ENCODE data around the gene PLCB4. TPM values are rescaled to one million over a fixed set of nuclear protein-coding genes. Genes with fewer than 3 reads are reported as not detected.

PLCB4 gene
- total RNA-seq, 2 experiments from 2014 or later = not detected

- no peaks in the 10 kb centered on the region for H4K20me1 ChIP-seq (ENCODE audit: insufficient read depth, low read length)
- no peak for TF ChIP-seq CTCF (conservative IDR thresholded peaks at IDR 0.05; ENCODE audit: low read length)
- BruUV-seq (replicated peaks) = no TSS peak
- no peak overlapping the region for H3K4me3 ChIP-seq (ENCODE audit: low read depth, low read length, poor library complexity, severe bottlenecking)
- H3K4me1 ChIP-seq (ENCODE audit: insufficient read depth, low read length, poor library complexity, severe bottlenecking) = no peaks in the 10 kb centered on the region
- no peaks in the 10 kb centered on the region for H3K79me2 ChIP-seq (ENCODE audit: insufficient read depth, low read depth, low read length)
- H3K4me2 ChIP-seq (ENCODE audit: low read length) = no peak overlapping the region
- ChIA-PET CTCF (ENCODE audit: unreplicated experiment) (no interaction called here), POLR2A (no interaction called here)
- no peak overlapping the region for H2AFZ ChIP-seq (ENCODE audit: low read length)
- H3K9me2 ChIP-seq (ENCODE audit: insufficient read depth, low read length) = no peaks in the 10 kb centered on the region
- intact Hi-C loops (cut with micrococcal nuclease; ENCODE audit: unreplicated experiment) = no loop called here
- H3K27ac ChIP-seq (ENCODE audit: low read depth, low read length, poor library complexity, severe bottlenecking) = no peak overlapping the region
- H3K9me3 ChIP-seq (ENCODE audit: low read length) = no peaks in the 10 kb centered on the region
- H3K36me3 ChIP-seq (ENCODE audit: insufficient read depth, low read length) = no peaks in the 10 kb centered on the region
- no peak for DNase-seq (ENCODE audit: low spot score)
Measured at GRCh38 chr20:9338101-9338500, 269.2 kb downstream of the PLCB4 start.

- H3K4me2 ChIP-seq (ENCODE audit: low read length) = no peak overlapping the region
- TF ChIP-seq CTCF (conservative IDR thresholded peaks at IDR 0.05; ENCODE audit: low read length) (no peak), EZH2phosphoT487 (IDR thresholded peaks at IDR 0.05; ENCODE audit: borderline replicate concordance, low read depth, low read length) (no peak)
- no peaks in the 10 kb centered on the region for H3K9me2 ChIP-seq (ENCODE audit: insufficient read depth, low read length)
- intact Hi-C loops (cut with micrococcal nuclease; ENCODE audit: unreplicated experiment) = no loop called here
- DNase-seq (ENCODE audit: low spot score) = no peak
- ChIA-PET POLR2A (interaction anchor here (0.5 to 0.6 kb wide), 2 partner anchors 41 to 373 kb away, joined by 3 read pairs; no protein-coding TSS in a partner anchor), CTCF (ENCODE audit: unreplicated experiment) (no interaction called here)
- no TSS peak for BruUV-seq (replicated peaks)
- no peaks in the 10 kb centered on the region for H3K4me1 ChIP-seq (ENCODE audit: insufficient read depth, low read length, poor library complexity, severe bottlenecking)
- H3K27ac ChIP-seq (ENCODE audit: low read depth, low read length, poor library complexity, severe bottlenecking) = no peak overlapping the region
- H3K4me3 ChIP-seq (ENCODE audit: low read depth, low read length, poor library complexity, severe bottlenecking) = no peak overlapping the region
- H3K36me3 ChIP-seq (ENCODE audit: insufficient read depth, low read length) = no peaks in the 10 kb centered on the region
- H2AFZ ChIP-seq (ENCODE audit: low read length) = no peak overlapping the region
- no peaks in the 10 kb centered on the region for H4K20me1 ChIP-seq (ENCODE audit: insufficient read depth, low read length)
- no peaks in the 10 kb centered on the region for H3K9me3 ChIP-seq (ENCODE audit: low read length)
- H3K79me2 ChIP-seq (ENCODE audit: insufficient read depth, low read depth, low read length) = no peaks in the 10 kb centered on the region
Measured at GRCh38 chr20:9339708-9340107, 270.8 kb downstream of the PLCB4 start.

GRCh38 chr20:9342651-9343050 is 273.8 kb downstream of the PLCB4 start:
- no peak overlapping the region for H3K27ac ChIP-seq (ENCODE audit: low read depth, low read length, poor library complexity, severe bottlenecking)
- POLR2A ChIA-PET = interaction anchor here (0.7 kb wide), 1 partner anchor 1872 kb away, joined by 3 read pairs; no protein-coding TSS in a partner anchor
- no peaks in the 10 kb centered on the region for H3K79me2 ChIP-seq (ENCODE audit: insufficient read depth, low read depth, low read length)
- no peak overlapping the region for H3K4me3 ChIP-seq (ENCODE audit: low read depth, low read length, poor library complexity, severe bottlenecking)
- DNase-seq (ENCODE audit: low spot score) = no peak
- H2AFZ ChIP-seq (ENCODE audit: low read length) = no peak overlapping the region
- CTCF ChIA-PET (ENCODE audit: unreplicated experiment) = no interaction called here
- H3K9me3 ChIP-seq (ENCODE audit: low read length) = no peaks in the 10 kb centered on the region
- TF ChIP-seq EZH2phosphoT487 (IDR thresholded peaks at IDR 0.05; ENCODE audit: borderline replicate concordance, low read depth, low read length) = no peak
- no peak for TF ChIP-seq CTCF (conservative IDR thresholded peaks at IDR 0.05; ENCODE audit: low read length)
- H3K4me2 ChIP-seq (ENCODE audit: low read length) = no peak overlapping the region
- no TSS peak for BruUV-seq (replicated peaks)
- no peaks in the 10 kb centered on the region for H3K4me1 ChIP-seq (ENCODE audit: insufficient read depth, low read length, poor library complexity, severe bottlenecking)
- no peaks in the 10 kb centered on the region for H4K20me1 ChIP-seq (ENCODE audit: insufficient read depth, low read length)
- intact Hi-C loops (cut with micrococcal nuclease; ENCODE audit: unreplicated experiment) = no loop called here
- H3K36me3 ChIP-seq (ENCODE audit: insufficient read depth, low read length) = no peaks in the 10 kb centered on the region
- H3K9me2 ChIP-seq (ENCODE audit: insufficient read depth, low read length) = no peaks in the 10 kb centered on the region

Measured in OCI-LY7 (cell line).